NCI-H2029 treated with DMSO at 0.1 percent for 48 hours (cell line): ENCODE data around the gene ANKRD22.
"Not testable (repeated sequence)": the region's sequence is repeated elsewhere in the genome, so short reads cannot be mapped to it uniquely, and the experiment has no call there.

Source experiments
- DNase-seq: peaks from one replicate; lab custom pipeline; 2025; lab: John Stamatoyannopoulos, UW

Gene ANKRD22

GRCh38 chr10:88851706-88852105 is at the start of gene ANKRD22:
ANKRD22 (minus strand) TSS chr10:88851844; CDS start chr10:88851607, 237 bp downstream.
- peak; percentile 4 for DNase-seq

- DNase-seq, result no peak
Measured at GRCh38 chr10:88899886-88900285, 48.2 kb upstream of the ANKRD22 start.

- DNase-seq, result no peak
Measured at GRCh38 chr10:88898727-88899126, 47.1 kb upstream of the ANKRD22 start.

- DNase-seq, result no peak
Measured at GRCh38 chr10:88896994-88897853, 45.6 kb upstream of the ANKRD22 start.

GRCh38 chr10:88896372-88896993 is 44.8 kb upstream of the ANKRD22 start:
- no peak for DNase-seq

- no peak for DNase-seq
Measured at GRCh38 chr10:88895250-88895649, 43.6 kb upstream of the ANKRD22 start.

GRCh38 chr10:88893611-88894010 is 42.0 kb upstream of the ANKRD22 start:
- DNase-seq, result no peak

GRCh38 chr10:88892222-88892967 is 40.8 kb upstream of the ANKRD22 start:
- DNase-seq, result no peak

- no peak for DNase-seq
Measured at GRCh38 chr10:88890681-88891381, 39.2 kb upstream of the ANKRD22 start.

GRCh38 chr10:88889559-88890337 is 38.1 kb upstream of the ANKRD22 start:
- DNase-seq, result no peak

- no peak for DNase-seq
Measured at GRCh38 chr10:88888810-88889445, 37.3 kb upstream of the ANKRD22 start.

- no peak for DNase-seq
Measured at GRCh38 chr10:88886557-88886956, 34.9 kb upstream of the ANKRD22 start.

GRCh38 chr10:88883448-88883809 is 31.8 kb upstream of the ANKRD22 start:
- DNase-seq, result no peak

- not testable (repeated sequence) for DNase-seq
Measured at GRCh38 chr10:88882646-88883447, 31.2 kb upstream of the ANKRD22 start.

GRCh38 chr10:88881922-88882645 is 30.4 kb upstream of the ANKRD22 start:
- DNase-seq, result no peak

- no peak for DNase-seq
Measured at GRCh38 chr10:88881320-88881719, 29.7 kb upstream of the ANKRD22 start.

- no peak for DNase-seq
Measured at GRCh38 chr10:88880282-88881076, 28.8 kb upstream of the ANKRD22 start.

GRCh38 chr10:88879534-88880281 is 28.1 kb upstream of the ANKRD22 start, which contains the start of gene STAMBPL1:
STAMBPL1 (plus strand) TSS chr10:88880245; CDS start chr10:88901709, 21,464 bp downstream.
- no peak for DNase-seq
